CD4-positive, CD25-positive, alpha-beta regulatory T cell (primary cell): ENCODE results near the gene FAM149B1. TPM values are rescaled to one million over a fixed set of nuclear protein-coding genes. Genes with fewer than 3 reads are reported as not detected.

ENCODE experiments used
- ATAC-seq, 2 donors: fragments of 150-1000 bp; cut with Tn5 transposase; one replicate each; pipeline ENCODE4 v1.10.0; 2021; ENCODE audit warnings: low read depth in 2 of 2, moderate number of reproducible peaks in 2 of 2, moderate library complexity in 1 of 2
- DNase-seq, 3 donors: peaks; one replicate each; pipeline versions ENCODE4 v3.0.0 to v3.0.0-alpha.2; 2012 to 2022; ENCODE audit warnings: mixed read lengths in 1 of 3
- H3K27ac ChIP-seq: one replicate; pipeline ENCODE4 v1.7.0; 2013; ENCODE audit warnings: mild to moderate bottlenecking, low read length; ENCODE audit not compliant: insufficient read depth, poor library complexity, severe bottlenecking
- H3K27me3 ChIP-seq: one replicate; pipeline ENCODE4 v1.7.0; 2013; ENCODE audit warnings: low read length; ENCODE audit not compliant: control insufficient read depth, insufficient read depth
- H3K36me3 ChIP-seq: one replicate; pipeline ENCODE4 v1.7.0; 2013; ENCODE audit warnings: mild to moderate bottlenecking, low read length, moderate library complexity; ENCODE audit not compliant: control insufficient read depth, insufficient read depth
- H3K4me1 ChIP-seq: 2 replicates; pipeline ENCODE4 v1.7.0; 2013; ENCODE audit warnings: mild to moderate bottlenecking, low read length; ENCODE audit not compliant: insufficient read depth, control insufficient read depth, poor library complexity, severe bottlenecking
- H3K4me3 ChIP-seq: one replicate; pipeline ENCODE4 v1.7.0; 2013; ENCODE audit warnings: low read depth, mild to moderate bottlenecking, low read length, moderate library complexity
- H3K9me3 ChIP-seq, 2 experiments: 1 replicate in 1 of 2; 2 replicates in 1 of 2; pipeline ENCODE4 v1.7.0; 2013; ENCODE audit warnings: low read length in 2 of 2, mild to moderate bottlenecking in 1 of 2, moderate library complexity in 1 of 2; ENCODE audit not compliant: control insufficient read depth in 2 of 2
- H3K27ac Mint-ChIP-seq, 3 donors: one replicate each; pipeline ENCODE4 v1.8.0; 2020 to 2022; ENCODE audit warnings: mild to moderate bottlenecking in 3 of 3, mixed read lengths in 3 of 3, moderate library complexity in 2 of 3
- H3K27me3 Mint-ChIP-seq: one replicate; pipeline ENCODE4 v1.8.0; 2022; ENCODE audit warnings: mild to moderate bottlenecking, mixed read lengths
- H3K36me3 Mint-ChIP-seq: one replicate; pipeline ENCODE4 v1.8.0; 2020; ENCODE audit warnings: mixed read lengths
- H3K4me1 Mint-ChIP-seq, 4 donors: one replicate each; pipeline ENCODE4 v1.8.0; 2020 to 2022; ENCODE audit warnings: mixed read lengths in 4 of 4, mild to moderate bottlenecking in 1 of 4
- H3K4me3 Mint-ChIP-seq, 4 donors: one replicate each; pipeline ENCODE4 v1.8.0; 2020 to 2022; ENCODE audit warnings: mild to moderate bottlenecking in 4 of 4, mixed read lengths in 4 of 4, moderate library complexity in 3 of 4
- H3K9me3 Mint-ChIP-seq, 7 donors: one replicate each; pipeline ENCODE4 v1.8.0; 2020 to 2022; ENCODE audit warnings: mixed read lengths in 7 of 7, mild to moderate bottlenecking in 3 of 7, moderate library complexity in 2 of 7
- polyA plus RNA-seq, 4 donors: library from polyadenylated mRNA; unstranded; fragments of 300-500 nt; fragmentation: Illumina TruSeq; gene quantifications; one replicate each; pipeline ENCODE4 v1.2.3, GENCODE V29; 2021
- total RNA-seq: library from RNA; stranded (reverse); gene quantifications from one replicate; pipeline ENCODE4 v1.2.3, GENCODE V29; 2022

FAM149B1 gene
- total and polyA plus RNA-seq, 5 donors from 2014 or later, result 4.9 to 10.1 (median 5.2) TPM

GRCh38 chr10:73233883-73234282, 66.0 kb downstream of the FAM149B1 start:
- no peaks in the 10 kb centered on the region for H3K4me1 Mint-ChIP-seq
- Histone ChIP-seq H3K4me1 (no peaks in the 10 kb centered on the region), H3K27ac (no peak overlapping the region), H3K4me3 (no peak overlapping the region), H3K27me3 (no peaks in the 10 kb centered on the region), H3K36me3 (peaks cover 26% of the 10 kb centered on the region), H3K9me3 (no peaks in the 10 kb centered on the region)
- H3K27me3 Mint-ChIP-seq, result no peaks in the 10 kb centered on the region
- peak overlapping the region in 1 of 3 donors; percentile 8 for H3K27ac Mint-ChIP-seq
- no peak for ATAC-seq
- peaks cover 0 to 1% (median 0%) of the 10 kb centered on the region in 7 donors for H3K9me3 Mint-ChIP-seq
- H3K36me3 Mint-ChIP-seq, result peaks cover 16% of the 10 kb centered on the region
- no peak for DNase-seq
- no peak overlapping the region for H3K4me3 Mint-ChIP-seq

GRCh38 chr10:73234695-73235094, 66.8 kb downstream of the FAM149B1 start:
- H3K4me3 Mint-ChIP-seq, result no peak overlapping the region
- Histone ChIP-seq H3K27ac (no peak overlapping the region), H3K27me3 (no peaks in the 10 kb centered on the region), H3K9me3 (no peaks in the 10 kb centered on the region), H3K4me3 (no peak overlapping the region), H3K36me3 (peaks cover 30% of the 10 kb centered on the region), H3K4me1 (no peaks in the 10 kb centered on the region)
- H3K27ac Mint-ChIP-seq, result no peak overlapping the region
- DNase-seq (no peak), ATAC-seq (no peak)
- no peaks in the 10 kb centered on the region for H3K27me3 Mint-ChIP-seq
- H3K9me3 Mint-ChIP-seq, result peaks cover 0 to 1% (median 0%) of the 10 kb centered on the region in 7 donors
- H3K36me3 Mint-ChIP-seq, result peaks cover 16% of the 10 kb centered on the region
- H3K4me1 Mint-ChIP-seq, result no peaks in the 10 kb centered on the region

- Mint-ChIP-seq H3K4me3 (no peak overlapping the region), H3K4me1 (peaks cover 0 to 16% (median 12%) of the 10 kb centered on the region in 4 donors), H3K27ac (peak overlapping the region in 1 of 3 donors; percentile 26)
Measured at GRCh38 chr10:73238990-73239566, 71.2 kb downstream of the FAM149B1 start.

GRCh38 chr10:73239908-73240307, 72.0 kb downstream of the FAM149B1 start:
- Mint-ChIP-seq H3K4me1 (peaks cover 6 to 24% (median 20%) of the 10 kb centered on the region in 4 donors), H3K4me3 (no peak overlapping the region), H3K9me3 (no peaks in the 10 kb centered on the region), H3K36me3 (peaks cover 34% of the 10 kb centered on the region), H3K27me3 (no peaks in the 10 kb centered on the region), H3K27ac (no peak overlapping the region)
- peaks cover 49% of the 10 kb centered on the region for H3K36me3 ChIP-seq
- DNase-seq, result no peak
- H3K27ac ChIP-seq, result no peak overlapping the region
- no peaks in the 10 kb centered on the region for H3K9me3 ChIP-seq
- H3K4me3 ChIP-seq, result no peak overlapping the region
- H3K4me1 ChIP-seq, result peaks cover 12% of the 10 kb centered on the region
- ATAC-seq, result no peak
- no peaks in the 10 kb centered on the region for H3K27me3 ChIP-seq

More at GRCh38 chr10:73238990-73239566, 71.2 kb downstream of the FAM149B1 start:
- Mint-ChIP-seq H3K27me3 (no peaks in the 10 kb centered on the region), H3K9me3 (no peaks in the 10 kb centered on the region), H3K36me3 (peaks cover 31% of the 10 kb centered on the region)
- Histone ChIP-seq H3K4me1 (peaks cover 6% of the 10 kb centered on the region), H3K27me3 (no peaks in the 10 kb centered on the region), H3K4me3 (no peak overlapping the region), H3K27ac (no peak overlapping the region), H3K9me3 (no peaks in the 10 kb centered on the region), H3K36me3 (peaks cover 49% of the 10 kb centered on the region)
- DNase-seq, result no peak
- ATAC-seq, result no peak

GRCh38 chr10:73244866-73245477, 77.1 kb downstream of the FAM149B1 start:
- H3K27me3 ChIP-seq, result no peaks in the 10 kb centered on the region
- Mint-ChIP-seq H3K36me3 (peaks cover 41% of the 10 kb centered on the region), H3K9me3 (no peaks in the 10 kb centered on the region), H3K4me1 (peaks cover 12 to 56% (median 45%) of the 10 kb centered on the region in 4 donors), H3K27me3 (no peaks in the 10 kb centered on the region), H3K4me3 (peak overlapping the region; percentile 28 to 95 (median 71)), H3K27ac (peak overlapping the region; percentile 43 to 98 (median 53))
- peaks cover 36% of the 10 kb centered on the region for H3K4me1 ChIP-seq
- DNase-seq, result peak in 1 of 3 donors; percentile 38
- H3K36me3 ChIP-seq, result peaks cover 47% of the 10 kb centered on the region
- H3K9me3 ChIP-seq, result no peaks in the 10 kb centered on the region
- ATAC-seq, result no peak
- peak overlapping the region; percentile 93 for H3K4me3 ChIP-seq
- peak overlapping the region; percentile 96 for H3K27ac ChIP-seq

GRCh38 chr10:73246322-73246645, 78.4 kb downstream of the FAM149B1 start:
- Histone ChIP-seq H3K36me3 (peaks cover 45% of the 10 kb centered on the region), H3K4me1 (peaks cover 41% of the 10 kb centered on the region), H3K9me3 (no peaks in the 10 kb centered on the region), H3K27ac (peak overlapping the region; percentile 96), H3K4me3 (peak overlapping the region; percentile 93), H3K27me3 (no peaks in the 10 kb centered on the region)
- no peaks in the 10 kb centered on the region for H3K9me3 Mint-ChIP-seq
- H3K4me3 Mint-ChIP-seq, result peak overlapping the region; percentile 95 to 99 (median 96)
- H3K27ac Mint-ChIP-seq, result peak overlapping the region; percentile 98
- peaks cover 40% of the 10 kb centered on the region for H3K36me3 Mint-ChIP-seq
- ATAC-seq, result no peak
- peaks cover 20 to 66% (median 53%) of the 10 kb centered on the region in 4 donors for H3K4me1 Mint-ChIP-seq
- H3K27me3 Mint-ChIP-seq, result no peaks in the 10 kb centered on the region
- DNase-seq, result no peak

- peaks cover 40% of the 10 kb centered on the region for H3K36me3 Mint-ChIP-seq
Measured at GRCh38 chr10:73246646-73247508, 79.0 kb downstream of the FAM149B1 start, which contains the start of gene DNAJC9. Gene DNAJC9, minus strand, starts transcription at chr10:73247255. Its CDS starts 66 bp downstream, at chr10:73247189.

More at GRCh38 chr10:73246646-73247508, 79.0 kb downstream of the FAM149B1 start, which contains the start of gene DNAJC9:
- ATAC-seq (peak; percentile 84 to 86), DNase-seq (peak; percentile 94 to 97 (median 96))
- H3K4me3 ChIP-seq, result peak within 1 kb of the TSS; percentile 94
- Mint-ChIP-seq H3K27ac (peak within 1 kb of the TSS; percentile 98), H3K4me1 (peaks cover 21 to 71% (median 54%) of the 10 kb centered on the region in 4 donors), H3K4me3 (peak within 1 kb of the TSS; percentile 95 to 99 (median 96)), H3K9me3 (no peaks in the 10 kb centered on the region), H3K27me3 (no peaks in the 10 kb centered on the region)
- H3K9me3 ChIP-seq, result no peaks in the 10 kb centered on the region
- H3K36me3 ChIP-seq, result peaks cover 39% of the 10 kb centered on the region
- peak within 1 kb of the TSS; percentile 96 for H3K27ac ChIP-seq
- peaks cover 47% of the 10 kb centered on the region for H3K4me1 ChIP-seq
- H3K27me3 ChIP-seq, result no peaks in the 10 kb centered on the region
